CD14-positive monocyte (primary cell): ENCODE data around the gene POLR2C. TPM values are rescaled to one million over a fixed set of nuclear protein-coding genes. Genes with fewer than 3 reads are reported as not detected.

Experiments
- DNase-seq, 3 donors: peaks; one replicate each; pipeline ENCODE4 v3.0.0-alpha.2; 2011 to 2022
- H2AFZ ChIP-seq: 2 replicates; pipeline ENCODE4 v1.6.0; 2012; ENCODE audit warnings: mild to moderate bottlenecking, low read depth, low read length, inconsistent platforms; ENCODE audit not compliant: insufficient read depth, poor library complexity, severe bottlenecking
- H3K27ac ChIP-seq, 2 donors: 1 replicate in 1 of 2; 2 replicates in 1 of 2; pipeline ENCODE4 v1.5.1; 2012 to 2013; ENCODE audit warnings: low read length in 2 of 2, control low read depth in 1 of 2, inconsistent platforms in 1 of 2, low read depth in 1 of 2, mild to moderate bottlenecking in 1 of 2
- H3K27me3 ChIP-seq, 2 donors: one replicate each; pipeline versions ENCODE4 v1.6.0 to v1.6.1; 2011 to 2013; ENCODE audit warnings: low read length in 2 of 2; ENCODE audit not compliant: control insufficient read depth in 2 of 2, insufficient read depth in 2 of 2
- H3K36me3 ChIP-seq, 2 donors: replicated peaks in 1 of 2; 1 replicate in 1 of 2; 2 replicates in 1 of 2; pipeline versions ENCODE4 v1.5.1 to v1.6.1; 2012 to 2013; ENCODE audit warnings: low read length in 2 of 2, control low read depth in 1 of 2, inconsistent platforms in 1 of 2, mild to moderate bottlenecking in 1 of 2; ENCODE audit not compliant: insufficient read depth in 2 of 2, control insufficient read depth in 1 of 2
- H3K4me1 ChIP-seq, 2 donors: 1 replicate in 1 of 2; 2 replicates in 1 of 2; pipeline versions ENCODE4 v1.5.1 to v1.6.1; 2012 to 2013; ENCODE audit warnings: low read length in 2 of 2, control low read depth in 1 of 2, inconsistent platforms in 1 of 2, mild to moderate bottlenecking in 1 of 2, moderate library complexity in 1 of 2; ENCODE audit not compliant: insufficient read depth in 2 of 2, control insufficient read depth in 1 of 2
- H3K4me2 ChIP-seq: replicated peaks from 2 replicates; pipeline ENCODE3; 2012; ENCODE audit warnings: low read length, moderate library complexity, mild to moderate bottlenecking; ENCODE audit not compliant: poor library complexity, severe bottlenecking; ENCODE audit errors: extremely low read depth
- H3K4me3 ChIP-seq, 3 experiments: fragments of 200-600 bp in 1 of 3; sonication (generic) in 1 of 3; replicated peaks in 1 of 3; 1 replicate in 2 of 3; 2 replicates in 1 of 3; pipeline ENCODE4 v1.5.1; 2011 to 2013; ENCODE audit warnings: low read length in 3 of 3, mild to moderate bottlenecking in 3 of 3, control low read depth in 2 of 3, low read depth in 2 of 3, inconsistent platforms in 1 of 3, moderate library complexity in 1 of 3
- H3K79me2 ChIP-seq: 2 replicates; pipeline ENCODE4 v1.6.0; 2012; ENCODE audit warnings: mild to moderate bottlenecking, control low read depth, inconsistent platforms, low read length, moderate library complexity; ENCODE audit not compliant: insufficient read depth
- H3K9ac ChIP-seq: 2 replicates; pipeline ENCODE4 v1.6.0; 2017; ENCODE audit warnings: low read length, mild to moderate bottlenecking; ENCODE audit not compliant: insufficient read depth, poor library complexity, severe bottlenecking
- H3K9me3 ChIP-seq, 2 donors: replicated peaks in 1 of 2; 1 replicate in 1 of 2; 2 replicates in 1 of 2; pipeline versions ENCODE4 v1.5.1 to v1.6.1; 2012 to 2013; ENCODE audit warnings: low read length in 2 of 2, control low read depth in 1 of 2; ENCODE audit not compliant: control insufficient read depth in 1 of 2, insufficient read depth in 1 of 2
- H4K20me1 ChIP-seq: 2 replicates; pipeline ENCODE4 v1.6.0; 2012; ENCODE audit warnings: mild to moderate bottlenecking, low read length, control low read depth, moderate library complexity; ENCODE audit not compliant: insufficient read depth
- H3K27ac Mint-ChIP-seq, 7 donors: one replicate each; pipeline ENCODE4 v1.8.0; 2020; ENCODE audit warnings: mild to moderate bottlenecking in 7 of 7, mixed read lengths in 7 of 7, moderate library complexity in 6 of 7, inconsistent platforms in 2 of 7
- H3K27me3 Mint-ChIP-seq, 3 donors: one replicate each; pipeline ENCODE4 v1.8.0; 2021 to 2022; ENCODE audit warnings: low read depth in 3 of 3, mild to moderate bottlenecking in 3 of 3, mixed read lengths in 3 of 3, moderate library complexity in 3 of 3, inconsistent platforms in 1 of 3
- H3K36me3 Mint-ChIP-seq, 2 donors: one replicate each; pipeline ENCODE4 v1.8.0; 2020; ENCODE audit warnings: mixed read lengths in 2 of 2, inconsistent platforms in 1 of 2, mild to moderate bottlenecking in 1 of 2
- H3K4me1 Mint-ChIP-seq: one replicate; pipeline ENCODE4 v1.8.0; 2020; ENCODE audit warnings: mild to moderate bottlenecking, mixed read lengths
- H3K4me3 Mint-ChIP-seq, 2 donors: one replicate each; pipeline ENCODE4 v1.8.0; 2020; ENCODE audit warnings: mild to moderate bottlenecking in 2 of 2, mixed read lengths in 2 of 2, moderate library complexity in 1 of 2
- H3K9me3 Mint-ChIP-seq, 7 donors: one replicate each; pipeline ENCODE4 v1.8.0; 2020 to 2022; ENCODE audit warnings: mixed read lengths in 7 of 7, mild to moderate bottlenecking in 6 of 7, moderate library complexity in 6 of 7, inconsistent platforms in 2 of 7
- WGBS: methylation state at CpG from one replicate; pipeline ENCODE4 v1.1.5; 2013; ENCODE audit warnings: missing lambda C conversion rate; ENCODE audit not compliant: insufficient coverage; 5-methylcytosine and 5-hydroxymethylcytosine counted together
- intact Hi-C, 2 donors: fragments of 100-400 bp; cut with micrococcal nuclease; formaldehyde crosslinking; loops; one replicate each; pipeline versions ENCODE4 v1.15.0 to v1.15.1; 2023
- polyA plus RNA-seq, 3 donors: library from polyadenylated mRNA; depleted of rRNA in 1 of 3; unstranded in 2 of 3; stranded (reverse) in 1 of 3; fragments of 300-500 nt in 2 of 3; fragments of >200 nt in 1 of 3; fragmentation: Illumina TruSeq in 2 of 3; gene quantifications; 1 replicate in 2 of 3; 2 replicates in 1 of 3; pipeline ENCODE4 v1.2.3, GENCODE V29; 2012 to 2021
- TF ChIP-seq, protein P1 (sequence below): fragments of 200-600 bp; IDR thresholded peaks from one replicate; pipeline ENCODE4 v1.8.0; 2022; ENCODE audit warnings: antibody characterized with exemption, mild to moderate bottlenecking

Gene POLR2C
- polyA plus RNA-seq, 3 donors = 22.6 to 51.3 (median 24.4) TPM

DNA sequence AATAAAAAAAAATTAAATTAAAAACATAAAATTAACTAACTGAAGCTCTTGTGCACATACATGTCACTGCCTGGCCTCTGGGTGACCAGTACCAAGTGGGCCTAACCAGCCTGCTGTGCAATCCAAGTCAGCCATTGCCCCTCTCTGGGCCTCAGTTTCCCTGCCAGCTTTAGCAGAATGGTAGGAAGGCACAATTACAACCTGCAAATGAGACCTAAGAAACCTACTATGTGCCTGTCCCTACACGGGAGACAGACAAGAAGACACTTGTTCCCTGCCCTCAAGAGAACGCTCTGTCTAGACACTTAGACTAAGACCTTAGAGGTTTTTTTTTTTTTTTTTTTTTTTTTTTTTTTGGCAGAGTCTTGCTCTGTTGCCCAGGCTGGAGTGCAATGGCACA is 17.0 kb upstream of the POLR2C start:
- Histone ChIP-seq H3K36me3 (peaks cover 5 to 20% of the 10 kb centered on the region in 2 donors), H3K4me1 (peaks cover 16 to 22% of the 10 kb centered on the region in 2 donors), H3K4me3 (no peak overlapping the region), H3K27me3 (no peaks in the 10 kb centered on the region), H3K4me2 (no peak overlapping the region), H3K9me3 (peaks cover 4 to 13% of the 10 kb centered on the region in 2 donors), H4K20me1 (no peaks in the 10 kb centered on the region), H3K27ac (no peak overlapping the region), H3K79me2 (peaks cover 62% of the 10 kb centered on the region), H2AFZ (no peak overlapping the region), H3K9ac (no peak overlapping the region)
- Mint-ChIP-seq H3K27ac (no peak overlapping the region), H3K36me3 (peaks cover 14 to 15% of the 10 kb centered on the region in 2 donors), H3K27me3 (peaks cover 0 to 2% (median 0%) of the 10 kb centered on the region in 3 donors), H3K4me3 (no peak overlapping the region), H3K4me1 (peaks cover 19% of the 10 kb centered on the region), H3K9me3 (peaks cover 3 to 9% (median 6%) of the 10 kb centered on the region in 7 donors)
- DNase-seq = no peak
- no CpG with 5 or more reads among the region's 2 CpGs for whole genome bisulfite sequencing
- TF ChIP-seq, protein P1, sequence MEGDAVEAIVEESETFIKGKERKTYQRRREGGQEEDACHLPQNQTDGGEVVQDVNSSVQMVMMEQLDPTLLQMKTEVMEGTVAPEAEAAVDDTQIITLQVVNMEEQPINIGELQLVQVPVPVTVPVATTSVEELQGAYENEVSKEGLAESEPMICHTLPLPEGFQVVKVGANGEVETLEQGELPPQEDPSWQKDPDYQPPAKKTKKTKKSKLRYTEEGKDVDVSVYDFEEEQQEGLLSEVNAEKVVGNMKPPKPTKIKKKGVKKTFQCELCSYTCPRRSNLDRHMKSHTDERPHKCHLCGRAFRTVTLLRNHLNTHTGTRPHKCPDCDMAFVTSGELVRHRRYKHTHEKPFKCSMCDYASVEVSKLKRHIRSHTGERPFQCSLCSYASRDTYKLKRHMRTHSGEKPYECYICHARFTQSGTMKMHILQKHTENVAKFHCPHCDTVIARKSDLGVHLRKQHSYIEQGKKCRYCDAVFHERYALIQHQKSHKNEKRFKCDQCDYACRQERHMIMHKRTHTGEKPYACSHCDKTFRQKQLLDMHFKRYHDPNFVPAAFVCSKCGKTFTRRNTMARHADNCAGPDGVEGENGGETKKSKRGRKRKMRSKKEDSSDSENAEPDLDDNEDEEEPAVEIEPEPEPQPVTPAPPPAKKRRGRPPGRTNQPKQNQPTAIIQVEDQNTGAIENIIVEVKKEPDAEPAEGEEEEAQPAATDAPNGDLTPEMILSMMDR = no peak
- intact Hi-C loops = loop anchor here in 1 of 2 donors (10.0 kb wide), 1 partner anchor 261 kb away; the partner anchor contains the start of genes PSME3IP1 and RSPRY1

DNA sequence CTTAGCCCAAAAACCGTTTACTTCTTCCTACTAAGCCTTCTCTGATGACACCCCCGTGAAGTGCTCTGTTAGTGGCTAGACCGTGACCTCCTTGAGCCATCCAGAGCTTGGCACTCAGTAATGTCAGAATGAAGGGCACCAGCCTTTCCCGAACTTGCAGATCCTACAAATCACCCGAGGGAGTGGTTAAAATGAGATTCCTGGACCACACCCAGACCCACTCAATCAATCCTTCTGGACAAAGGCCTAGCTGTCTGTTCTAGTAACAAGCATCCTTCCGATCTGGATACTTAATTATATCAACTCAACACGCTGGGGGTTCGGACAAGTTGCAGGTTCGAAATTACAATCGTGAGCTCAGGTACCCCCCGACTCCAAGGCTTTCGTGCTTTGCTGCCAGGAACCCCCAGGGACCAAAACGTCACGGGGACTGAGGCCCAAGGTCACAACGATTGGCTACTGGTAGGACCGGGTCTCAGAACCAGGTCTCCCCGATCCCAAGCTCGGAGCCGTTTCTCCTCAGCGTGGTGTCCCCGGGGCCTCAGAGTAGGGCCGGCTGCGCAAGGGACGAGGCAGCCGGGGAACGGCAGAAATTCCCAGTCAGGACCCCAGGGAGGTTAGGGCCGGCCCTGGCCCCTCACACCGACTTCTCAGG is 15.8 kb upstream of the POLR2C start:
- intact Hi-C loops = loop anchor here in 1 of 2 donors (2.0 to 10.0 kb wide), 2 partner anchors 16 to 262 kb away; partner anchors contain the start of genes POLR2C, PSME3IP1 and RSPRY1
- H3K4me2 ChIP-seq = peak overlapping the region; percentile 99
- Mint-ChIP-seq H3K9me3 (peaks cover 0 to 3% (median 0%) of the 10 kb centered on the region in 7 donors), H3K27ac (peak overlapping the region; percentile 81 to 96 (median 87)), H3K4me3 (peak overlapping the region; percentile 93 to 94), H3K36me3 (peaks cover 12 to 13% of the 10 kb centered on the region in 2 donors), H3K27me3 (peaks cover 0 to 2% (median 0%) of the 10 kb centered on the region in 3 donors), H3K4me1 (peaks cover 19% of the 10 kb centered on the region)
- WGBS = 0% methylated on average over 23 of the region's 28 CpGs
- peak overlapping the region; percentile 88 to 92 (median 92) for H3K4me3 ChIP-seq
- peak; percentile 6 to 31 (median 8) for DNase-seq
- peaks cover 0 to 1% of the 10 kb centered on the region in 2 donors for H3K9me3 ChIP-seq
- TF ChIP-seq, protein P1 = no peak
- peak overlapping the region; percentile 29 to 89 for H3K27ac ChIP-seq
- no peaks in the 10 kb centered on the region for H3K27me3 ChIP-seq
- H3K4me1 ChIP-seq = peaks cover 16 to 22% of the 10 kb centered on the region in 2 donors
- peaks cover 9 to 20% of the 10 kb centered on the region in 2 donors for H3K36me3 ChIP-seq
- H4K20me1 ChIP-seq = no peaks in the 10 kb centered on the region
- H3K9ac ChIP-seq = peak overlapping the region; percentile 96
- peaks cover 54% of the 10 kb centered on the region for H3K79me2 ChIP-seq
- H2AFZ ChIP-seq = peak overlapping the region; percentile 98
